K562 (cell line): ENCODE results near the gene TRIM43B. TPM values are rescaled to one million over a fixed set of nuclear protein-coding genes. Genes with fewer than 3 reads are reported as not detected.
"Not testable (repeated sequence)": the region's sequence is repeated elsewhere in the genome, so short reads cannot be mapped to it uniquely, and the experiment has no call there.

ENCODE experiments used
- ATAC-seq: fragments of 200-7000 bp; cut with Tn5 transposase; 3 replicates; pipeline ENCODE4 v1.9.1; 2020; ENCODE audit warnings: moderate library complexity
- BruUV-seq: library from RNA; stranded (reverse); fragments of 400-500 nt; replicated peaks from 2 replicates; lab custom pipeline; 2021; lab: Mats Ljungman, UMichigan
- CTCF ChIA-PET: fragments of 300-600 bp; formaldehyde crosslinking; extraction: SDS; loops from one replicate; lab custom pipeline; 2021; ENCODE audit warnings: low intra/inter-chr PET ratio; lab: Yijun Ruan, JAX
- POLR2A ChIA-PET: fragments of 300-600, 350-650 bp; sonication (Branson Sonifier 250); formaldehyde crosslinking; extraction: SDS; loops from one replicate; lab custom pipeline; 2021; ENCODE audit warnings: antibody characterized with exemption, inconsistent platforms; lab: Yijun Ruan, JAX
- DNase-seq, 4 experiments: peaks; one replicate each; pipeline versions ENCODE4 v3.0.0 to v3.0.0-alpha.2; 2011 to 2018; ENCODE audit warnings: low spot score in 3 of 4, mixed read lengths in 3 of 4; ENCODE audit errors: extremely low read depth in 1 of 4
- FAIRE-seq: peaks from 2 replicates; lab custom pipeline; 2011; peaks lifted over from hg19 to GRCh38; lab: Jason Lieb, UNC
- H2AFZ ChIP-seq: 2 replicates; pipeline ENCODE4 v1.6.0; 2011; ENCODE audit warnings: low read depth, low read length, control low read depth, inconsistent platforms
- H3K27ac ChIP-seq: fragments of 200-600 bp; 3 replicates; pipeline ENCODE4 v1.8.0; 2011; ENCODE audit warnings: low read depth, mild to moderate bottlenecking, control low read depth, inconsistent platforms, low read length, moderate library complexity, mixed read lengths; ENCODE audit errors: extremely low read depth
- H3K27me3 ChIP-seq, 2 experiments: fragments of 300-600 bp in 1 of 2; 2 replicates in 1 of 2; 3 replicates in 1 of 2; pipeline versions ENCODE4 v1.6.0 to v1.8.0; 2011; ENCODE audit warnings: inconsistent platforms in 2 of 2, low read length in 2 of 2, mild to moderate bottlenecking in 1 of 2, mixed read lengths in 1 of 2, moderate library complexity in 1 of 2; ENCODE audit not compliant: control insufficient read depth in 2 of 2, insufficient read depth in 2 of 2
- H3K36me3 ChIP-seq: fragments of 300-600 bp; 3 replicates; pipeline ENCODE4 v1.8.0; 2011; ENCODE audit warnings: mild to moderate bottlenecking, low read length, inconsistent platforms; ENCODE audit not compliant: control insufficient read depth, insufficient read depth
- H3K4me1 ChIP-seq, 2 experiments: fragments of 200-600 bp in 1 of 2; replicated peaks in 1 of 2; 2 replicates in 1 of 2; 3 replicates in 1 of 2; pipeline versions ENCODE4 v1.5.1 to v1.8.0; 2011; ENCODE audit warnings: inconsistent platforms in 2 of 2, low read length in 2 of 2, mild to moderate bottlenecking in 1 of 2, mixed read lengths in 1 of 2, moderate library complexity in 1 of 2; ENCODE audit not compliant: control insufficient read depth in 2 of 2, insufficient read depth in 2 of 2
- H3K4me2 ChIP-seq: 2 replicates; pipeline ENCODE4 v1.6.1; 2011; ENCODE audit warnings: low read length, control low read depth, inconsistent platforms, mixed read lengths; ENCODE audit not compliant: insufficient read depth
- H3K4me3 ChIP-seq: fragments of 200-600 bp; sonication (generic), shearing (Covaris generic); 2 replicates; pipeline ENCODE4 v1.5.1; 2016; ENCODE audit warnings: control low read depth, inconsistent platforms
- H3K79me2 ChIP-seq: fragments of 200-600 bp; 3 replicates; pipeline ENCODE4 v1.8.0; 2011; ENCODE audit warnings: low read length, inconsistent platforms; ENCODE audit not compliant: control insufficient read depth, insufficient read depth
- H3K9ac ChIP-seq, 2 experiments: 2 replicates each; pipeline versions ENCODE4 v1.6.0 to v1.6.1; 2011; ENCODE audit warnings: low read depth in 2 of 2, low read length in 2 of 2, control low read depth in 1 of 2, inconsistent platforms in 1 of 2, mild to moderate bottlenecking in 1 of 2, mixed read lengths in 1 of 2; ENCODE audit not compliant: insufficient read depth in 1 of 2
- H3K9me1 ChIP-seq: one replicate; pipeline ENCODE4 v1.6.0; 2011; ENCODE audit warnings: inconsistent platforms, mild to moderate bottlenecking, low read length, moderate library complexity; ENCODE audit not compliant: control insufficient read depth, insufficient read depth
- H3K9me3 ChIP-seq: replicated peaks from 2 replicates; pipeline ENCODE4 v1.5.1; 2011; ENCODE audit warnings: low read depth, low read length, inconsistent platforms; ENCODE audit not compliant: control insufficient read depth, insufficient read depth
- H4K20me1 ChIP-seq: replicated peaks from 2 replicates; pipeline ENCODE4 v1.6.1; 2011; ENCODE audit warnings: low read length, inconsistent platforms, mixed read lengths; ENCODE audit not compliant: control insufficient read depth, insufficient read depth
- GATAD2A ChIP-seq: fragments of 450-650 bp; IDR thresholded peaks from 2 replicates; pipeline ENCODE4 v1.6.1; 2017
- MAFK ChIP-seq: IDR thresholded peaks from 2 replicates; pipeline ENCODE4 v1.6.1; 2011; ENCODE audit warnings: low read length, improper control_type of control experiment
- PHTF2 ChIP-seq: fragments of 250-450 bp; sonication (Bioruptor Pico); IDR thresholded peaks from 2 replicates; pipeline ENCODE4 v1.5.0; 2021; ENCODE audit warnings: mild to moderate bottlenecking
- SMC3 ChIP-seq: conservative IDR thresholded peaks from 2 replicates; pipeline ENCODE4 v1.6.1; 2011; ENCODE audit warnings: low read depth, low read length, improper control_type of control experiment; ENCODE audit not compliant: insufficient read depth
- ZBED1 ChIP-seq: IDR thresholded peaks from 2 replicates; pipeline ENCODE4 v1.6.1; 2014
- ZNF668 ChIP-seq: fragments of 250-450 bp; sonication (Bioruptor Pico); IDR thresholded peaks from 2 replicates; pipeline ENCODE4 v1.8.0; 2022; ENCODE audit warnings: mild to moderate bottlenecking, inconsistent platforms
- whole genome bisulfite sequencing: fragments of 100-300 bp; shearing (Covaris generic); methylation state at CpG from one replicate; pipeline ENCODE4 v1.1.6; 2016; ENCODE audit warnings: low coverage, mixed read lengths; ENCODE audit not compliant: insufficient coverage; ENCODE audit errors: missing lambda C conversion rate; 5-methylcytosine and 5-hydroxymethylcytosine counted together
- in situ Hi-C: fragments of 300-500 bp; cut with MboI; formaldehyde crosslinking; loops from 4 replicates; pipeline ENCODE4 v1.15.0; 2018; ENCODE audit warnings: inconsistent platforms, mixed read lengths
- intact Hi-C: fragments of 100-400 bp; cut with micrococcal nuclease; formaldehyde crosslinking; loops from 2 replicates; pipeline ENCODE4 v1.14.2; 2022
- polyA plus RNA-seq, 8 experiments: library from polyadenylated mRNA; depleted of rRNA in 4 of 8; stranded (reverse) in 5 of 8; unstranded in 3 of 8; fragments of >200 nt; fragmentation: Nextera tagmentation in 2 of 8; fragmentation: Illumina TruSeq in 1 of 8; extraction: Ambion mirVana in 2 of 8; extraction: Trizol in 1 of 8; gene quantifications; 2 replicates each; pipeline versions ENCODE4 v1.2.1 to v1.2.3, GENCODE V29; 2011 to 2014; ENCODE audit warnings: inconsistent platforms in 1 of 8, missing spikeins in 1 of 8
- total RNA-seq, 7 experiments: library from RNA; depleted of rRNA in 6 of 7; stranded (reverse); fragments of >200 nt in 6 of 7; fragmentation: Illumina TruSeq in 2 of 7; extraction: Trizol in 2 of 7; gene quantifications; 2 replicates each; pipeline versions ENCODE4 v1.2.1 to v1.2.3, GENCODE V29; 2011 to 2021; ENCODE audit warnings: low replicate concordance in 1 of 7
- TF ChIP-seq, protein P1 (sequence below): fragments of 450-650 bp; formaldehyde crosslinking; IDR thresholded peaks from 2 replicates; pipeline ENCODE4 v1.4.0; 2020; ENCODE audit warnings: mild to moderate bottlenecking, moderate library complexity

The TRIM43B gene
- total and polyA plus RNA-seq, 9 of the 15 experiments (the other 6 are each of a cell fraction or from before 2014, with no cell fraction given) = not detected

GRCh38 chr2:95500854-95501253 is 16.3 kb upstream of the TRIM43B start:
- no peak for TF ChIP-seq ZNF668 (CRISPR knock-in tag)
- no peak for TF ChIP-seq GATAD2A
- TF ChIP-seq, protein P1, sequence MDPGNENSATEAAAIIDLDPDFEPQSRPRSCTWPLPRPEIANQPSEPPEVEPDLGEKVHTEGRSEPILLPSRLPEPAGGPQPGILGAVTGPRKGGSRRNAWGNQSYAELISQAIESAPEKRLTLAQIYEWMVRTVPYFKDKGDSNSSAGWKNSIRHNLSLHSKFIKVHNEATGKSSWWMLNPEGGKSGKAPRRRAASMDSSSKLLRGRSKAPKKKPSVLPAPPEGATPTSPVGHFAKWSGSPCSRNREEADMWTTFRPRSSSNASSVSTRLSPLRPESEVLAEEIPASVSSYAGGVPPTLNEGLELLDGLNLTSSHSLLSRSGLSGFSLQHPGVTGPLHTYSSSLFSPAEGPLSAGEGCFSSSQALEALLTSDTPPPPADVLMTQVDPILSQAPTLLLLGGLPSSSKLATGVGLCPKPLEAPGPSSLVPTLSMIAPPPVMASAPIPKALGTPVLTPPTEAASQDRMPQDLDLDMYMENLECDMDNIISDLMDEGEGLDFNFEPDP (CRISPR knock-in tag) = no peak
- no peak for TF ChIP-seq MAFK
- no peak for TF ChIP-seq PHTF2 (CRISPR knock-in tag)
- TF ChIP-seq SMC3 = no peak
- no peak for TF ChIP-seq ZBED1
- no peak for DNase-seq
- no peak for ATAC-seq
- intact Hi-C loops = no loop called here
- ChIA-PET POLR2A (no interaction called here), CTCF (no interaction called here)
- Histone ChIP-seq H3K9me1 (no peaks in the 10 kb centered on the region), H3K27me3 (no peaks in the 10 kb centered on the region; a peak in 1 of 5 replicates), H3K79me2 (no peaks in the 10 kb centered on the region), H3K9me3 (no peaks in the 10 kb centered on the region), H3K4me3 (no peak overlapping the region), H3K4me1 (no peaks in the 10 kb centered on the region), H3K27ac (no peak overlapping the region), H3K4me2 (no peak overlapping the region), H3K9ac (no peak overlapping the region), H3K36me3 (no peaks in the 10 kb centered on the region), H2AFZ (no peak overlapping the region), H4K20me1 (no peaks in the 10 kb centered on the region)
- in situ Hi-C loops = no loop called here
- FAIRE-seq = no peak
- BruUV-seq = no TSS peak

DNA sequence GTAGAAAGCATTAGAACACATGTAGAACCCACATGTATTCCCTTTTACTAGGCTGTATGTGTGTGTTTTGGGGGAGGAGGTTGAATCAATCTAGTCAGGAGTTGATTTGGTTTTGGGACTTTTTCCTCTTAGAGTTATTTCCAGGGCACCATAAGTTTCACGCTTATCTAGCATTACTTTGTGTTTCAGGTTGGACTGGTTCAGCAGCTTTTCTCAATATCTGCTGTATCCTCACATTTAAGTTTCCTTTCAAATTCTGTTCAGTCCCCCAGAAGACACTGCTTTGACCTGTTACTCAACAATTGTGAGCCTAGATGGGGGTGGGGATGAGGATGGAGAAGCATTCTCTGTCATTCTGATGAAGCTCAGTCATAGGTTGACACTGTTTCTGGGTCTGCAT is 7.5 kb upstream of the TRIM43B start:
- H4K20me1 ChIP-seq, in situ Hi-C loops, POLR2A ChIA-PET, DNase-seq, H3K4me2 ChIP-seq, H3K79me2 ChIP-seq, H3K9ac ChIP-seq, CTCF ChIA-PET, H3K27me3 ChIP-seq, H3K4me3 ChIP-seq, H3K9me3 ChIP-seq, H2AFZ ChIP-seq, H3K27ac ChIP-seq, H3K36me3 ChIP-seq, FAIRE-seq, ATAC-seq, intact Hi-C loops, H3K4me1 ChIP-seq, BruUV-seq, H3K9me1 ChIP-seq: not testable (repeated sequence)
- 0% methylated on average over 1 of the region's 1 CpG for WGBS

GRCh38 chr2:95475025-95475424 is 9.5 kb downstream of the TRIM43B start:
- H3K9me1 ChIP-seq, ATAC-seq, DNase-seq, H2AFZ ChIP-seq, CTCF ChIA-PET, H3K9ac ChIP-seq, H3K36me3 ChIP-seq, POLR2A ChIA-PET, H3K79me2 ChIP-seq, H3K9me3 ChIP-seq, H3K27me3 ChIP-seq, intact Hi-C loops, H3K4me2 ChIP-seq, FAIRE-seq, H3K27ac ChIP-seq, H3K4me1 ChIP-seq, H3K4me3 ChIP-seq, H4K20me1 ChIP-seq, BruUV-seq: not testable (repeated sequence)
- in situ Hi-C loops = loop anchor here (10.0 kb wide), 1 partner anchor 1550 kb away; no protein-coding TSS in a partner anchor
- no CpG with 5 or more reads among the region's 3 CpGs for WGBS
